Neural crest cell (in vitro differentiated cells): Measurements from ENCODE around the gene PADI2. TPM values are rescaled to one million over a fixed set of nuclear protein-coding genes. Genes with fewer than 3 reads are reported as not detected.

Source experiments
- DNase-seq: peaks from one replicate; pipeline ENCODE4 v3.0.0; 2021; ENCODE audit warnings: low read depth, mixed read lengths, low spot score
- H3K27ac Mint-ChIP-seq: one replicate; pipeline ENCODE4 v1.8.0; 2021; ENCODE audit warnings: mild to moderate bottlenecking, mixed read lengths; ENCODE audit not compliant: unreplicated experiment
- H3K27me3 Mint-ChIP-seq: 2 replicates; pipeline ENCODE4 v1.8.0; 2021; ENCODE audit warnings: low read depth, mild to moderate bottlenecking, mixed read lengths
- H3K36me3 Mint-ChIP-seq: 2 replicates; pipeline ENCODE4 v1.8.0; 2021; ENCODE audit warnings: low read depth, mild to moderate bottlenecking, mixed read lengths
- H3K4me1 Mint-ChIP-seq: 2 replicates; pipeline ENCODE4 v1.8.0; 2021; ENCODE audit warnings: mixed read lengths
- H3K4me3 Mint-ChIP-seq: one replicate; pipeline ENCODE4 v1.8.0; 2021; ENCODE audit warnings: mild to moderate bottlenecking, mixed read lengths
- H3K9me3 Mint-ChIP-seq: 2 replicates; pipeline ENCODE4 v1.8.0; 2021; ENCODE audit warnings: mixed read lengths
- total RNA-seq: library from RNA; stranded (reverse); gene quantifications from 2 replicates; pipeline ENCODE4 v1.2.1, GENCODE V29; 2021
- TF ChIP-seq, protein P1 (sequence below): fragments of 200-600 bp; sonication (generic); conservative IDR thresholded peaks from 2 replicates; pipeline ENCODE4 v1.5.0; 2021; ENCODE audit warnings: antibody characterized with exemption, mild to moderate bottlenecking

Gene PADI2
- total RNA-seq, 1 donor from 2014 or later = 0.16 TPM

DNA sequence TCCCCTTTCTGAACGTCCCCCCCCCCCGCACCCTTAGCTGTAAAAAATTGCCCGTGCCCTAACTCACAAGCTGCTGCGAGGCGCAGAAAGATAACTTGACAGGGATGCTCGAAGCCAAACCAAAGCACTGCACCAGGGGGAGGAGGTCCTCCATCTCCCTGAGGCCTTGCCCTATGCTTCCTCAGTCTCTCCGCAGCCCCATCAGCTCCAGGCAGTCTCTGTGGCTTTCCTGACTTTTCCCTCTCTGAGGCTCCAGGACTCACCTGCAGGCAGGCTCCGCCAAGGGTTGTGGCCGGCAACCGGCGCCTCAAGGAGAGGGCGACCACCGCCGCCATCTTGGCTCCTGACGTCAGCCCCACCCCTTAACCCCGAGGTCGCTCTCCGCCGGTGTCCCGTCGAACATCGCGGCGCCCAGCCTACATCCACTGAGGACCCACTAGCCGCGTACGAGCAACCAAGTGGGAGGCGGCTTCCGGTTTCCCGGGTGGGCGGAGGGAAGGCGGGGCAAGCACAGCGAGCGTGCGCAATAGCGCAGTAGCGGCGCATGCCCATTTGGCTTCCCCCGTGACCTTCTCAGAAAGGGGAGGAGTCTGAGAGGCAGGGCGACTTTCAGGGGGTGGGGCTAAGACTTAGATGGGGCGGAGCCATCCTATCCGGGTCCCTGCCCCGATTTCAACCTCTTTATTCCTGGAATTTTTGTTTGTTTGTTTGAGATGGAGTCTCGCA is 65.4 kb downstream of the PADI2 start, which contains the start of gene SDHB:
Gene SDHB (minus strand): TSS at position 348 of the 726 bp plus-strand sequence. CDS start 13 bp downstream, at position 335.
- Mint-ChIP-seq H3K4me1 (peaks cover 30% of the 10 kb centered on the region), H3K36me3 (no peaks in the 10 kb centered on the region), H3K4me3 (peak within 1 kb of the TSS; percentile 100), H3K27me3 (peaks cover 7% of the 10 kb centered on the region), H3K27ac (peak within 1 kb of the TSS; percentile 100), H3K9me3 (no peaks in the 10 kb centered on the region)
- peak; percentile 99 for DNase-seq
- TF ChIP-seq, protein P1, sequence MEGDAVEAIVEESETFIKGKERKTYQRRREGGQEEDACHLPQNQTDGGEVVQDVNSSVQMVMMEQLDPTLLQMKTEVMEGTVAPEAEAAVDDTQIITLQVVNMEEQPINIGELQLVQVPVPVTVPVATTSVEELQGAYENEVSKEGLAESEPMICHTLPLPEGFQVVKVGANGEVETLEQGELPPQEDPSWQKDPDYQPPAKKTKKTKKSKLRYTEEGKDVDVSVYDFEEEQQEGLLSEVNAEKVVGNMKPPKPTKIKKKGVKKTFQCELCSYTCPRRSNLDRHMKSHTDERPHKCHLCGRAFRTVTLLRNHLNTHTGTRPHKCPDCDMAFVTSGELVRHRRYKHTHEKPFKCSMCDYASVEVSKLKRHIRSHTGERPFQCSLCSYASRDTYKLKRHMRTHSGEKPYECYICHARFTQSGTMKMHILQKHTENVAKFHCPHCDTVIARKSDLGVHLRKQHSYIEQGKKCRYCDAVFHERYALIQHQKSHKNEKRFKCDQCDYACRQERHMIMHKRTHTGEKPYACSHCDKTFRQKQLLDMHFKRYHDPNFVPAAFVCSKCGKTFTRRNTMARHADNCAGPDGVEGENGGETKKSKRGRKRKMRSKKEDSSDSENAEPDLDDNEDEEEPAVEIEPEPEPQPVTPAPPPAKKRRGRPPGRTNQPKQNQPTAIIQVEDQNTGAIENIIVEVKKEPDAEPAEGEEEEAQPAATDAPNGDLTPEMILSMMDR = no peak

DNA sequence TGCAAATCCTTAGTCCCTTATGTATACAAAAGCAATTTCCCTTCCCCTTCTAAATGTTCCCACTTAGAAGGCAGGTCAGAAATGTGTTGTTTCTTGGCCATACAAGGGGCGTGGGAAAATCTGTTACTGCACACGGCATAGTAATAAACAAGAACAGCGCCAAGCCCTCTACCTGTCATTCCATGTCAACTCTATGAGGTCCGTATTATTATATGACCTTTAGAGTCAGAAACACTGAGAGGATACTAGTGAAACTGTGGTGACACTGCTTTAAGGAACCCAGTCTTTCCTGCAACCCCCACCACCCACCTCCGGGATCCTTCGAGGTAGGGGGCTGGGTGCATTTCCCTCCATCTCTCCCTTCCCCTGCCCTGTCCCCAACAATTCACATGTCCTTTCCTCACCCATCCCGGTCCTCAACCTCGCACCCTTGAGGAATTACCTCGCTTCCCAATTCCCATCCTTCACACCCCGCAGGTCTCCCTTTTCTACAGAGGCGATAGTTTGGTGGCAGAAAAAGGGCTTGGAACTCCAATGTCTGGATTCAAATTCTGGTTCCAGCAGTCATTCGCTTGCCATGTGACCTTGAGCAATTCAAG is 66.1 kb downstream of the PADI2 start:
- Mint-ChIP-seq H3K4me1 (peaks cover 30% of the 10 kb centered on the region), H3K36me3 (no peaks in the 10 kb centered on the region), H3K4me3 (peak overlapping the region; percentile 100), H3K9me3 (no peaks in the 10 kb centered on the region), H3K27me3 (peaks cover 3% of the 10 kb centered on the region), H3K27ac (peak overlapping the region; percentile 100)
- DNase-seq = no peak
- TF ChIP-seq, protein P1 = no peak

DNA sequence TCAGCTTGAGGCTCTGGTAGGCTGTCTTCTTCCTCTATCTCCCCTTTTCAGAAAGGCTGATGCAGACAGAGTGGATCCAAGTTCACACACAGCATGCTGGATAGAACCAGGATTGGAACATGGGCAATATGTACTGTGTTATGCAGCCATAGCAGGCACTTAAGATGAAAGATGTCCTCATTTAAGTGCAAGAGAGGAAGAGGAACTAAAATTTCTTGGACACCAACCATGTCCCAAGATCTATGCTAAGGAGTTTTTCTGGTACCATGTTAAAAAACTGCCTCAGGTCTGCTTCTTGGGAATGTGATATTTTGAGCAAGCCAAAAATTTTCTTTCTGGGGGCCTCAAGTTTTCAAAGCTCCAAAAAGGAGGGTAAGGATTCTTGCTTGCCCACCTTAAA is 66.6 kb downstream of the PADI2 start:
- H3K27ac Mint-ChIP-seq = no peak overlapping the region
- peak overlapping the region; percentile 81 for H3K4me3 Mint-ChIP-seq
- H3K4me1 Mint-ChIP-seq = peaks cover 30% of the 10 kb centered on the region
- H3K36me3 Mint-ChIP-seq = no peaks in the 10 kb centered on the region
- no peak for DNase-seq
- TF ChIP-seq, protein P1 = no peak
- H3K27me3 Mint-ChIP-seq = no peaks in the 10 kb centered on the region
- no peaks in the 10 kb centered on the region for H3K9me3 Mint-ChIP-seq

DNA sequence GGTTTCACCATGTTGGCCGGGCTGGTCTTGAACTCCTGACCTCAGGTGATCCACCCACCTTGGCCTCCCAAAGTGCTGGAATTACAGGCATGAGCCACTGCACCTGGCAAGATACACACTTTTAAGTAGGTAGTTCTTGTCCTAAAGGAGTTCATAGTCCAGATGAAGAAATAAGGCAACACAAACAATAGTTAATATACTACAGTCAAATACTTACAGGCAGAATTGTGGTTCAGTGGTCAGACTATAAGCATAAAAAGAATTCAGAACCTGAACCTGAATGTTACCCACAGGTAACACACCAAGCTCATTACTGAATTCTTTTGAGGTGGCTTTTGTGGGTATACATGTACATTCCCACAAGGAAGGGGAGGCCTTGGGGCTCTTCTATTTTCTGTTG is 67.2 kb downstream of the PADI2 start:
- no peaks in the 10 kb centered on the region for H3K27me3 Mint-ChIP-seq
- DNase-seq = no peak
- H3K27ac Mint-ChIP-seq = no peak overlapping the region
- no peaks in the 10 kb centered on the region for H3K9me3 Mint-ChIP-seq
- peaks cover 30% of the 10 kb centered on the region for H3K4me1 Mint-ChIP-seq
- H3K36me3 Mint-ChIP-seq = no peaks in the 10 kb centered on the region
- TF ChIP-seq, protein P1 = no peak
- H3K4me3 Mint-ChIP-seq = peak overlapping the region; percentile 81

DNA sequence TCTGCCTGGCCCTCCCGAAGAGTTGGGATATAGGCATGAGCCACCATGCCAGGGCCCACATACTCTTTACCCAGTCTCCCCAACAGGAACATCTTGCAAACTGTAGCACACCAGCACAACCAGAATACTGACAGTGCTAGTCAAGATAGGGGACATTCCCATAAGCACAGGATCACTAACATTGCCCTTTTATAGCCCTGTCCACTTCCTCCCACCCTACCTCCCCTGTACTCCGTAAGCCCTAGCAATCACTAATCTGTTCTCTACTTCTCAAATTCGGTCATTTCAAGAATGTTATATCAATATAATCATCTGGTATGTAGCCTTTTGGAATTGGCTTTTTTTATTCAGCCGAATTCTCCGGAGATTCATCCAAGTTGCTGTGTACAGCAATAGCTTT is 71.3 kb downstream of the PADI2 start:
- Mint-ChIP-seq H3K27ac (no peak overlapping the region), H3K9me3 (no peaks in the 10 kb centered on the region), H3K4me3 (no peak overlapping the region), H3K27me3 (no peaks in the 10 kb centered on the region), H3K36me3 (no peaks in the 10 kb centered on the region), H3K4me1 (peaks cover 21% of the 10 kb centered on the region)
- TF ChIP-seq, protein P1 = no peak
- no peak for DNase-seq
